ENCODE results near the gene TSNAXIP1.

Gene TSNAXIP1

GRCh38 chr16:67811899-67812298 lies 5.2 kb downstream of the TSNAXIP1 start:
- DNase-seq (ENCODE audit: low read depth), result no peak
- no peak for TF ChIP-seq CTCF (IDR thresholded peaks at IDR 0.05; ENCODE audit: low read depth, low read length, missing control alignments)
- H3K4me3 ChIP-seq (ENCODE audit: low read depth, low read length), result no peak overlapping the region

GRCh38 chr16:67814567-67814966 lies 7.9 kb downstream of the TSNAXIP1 start:
- no peak overlapping the region for H3K4me3 ChIP-seq (ENCODE audit: low read depth, low read length)
- DNase-seq (ENCODE audit: low read depth), result no peak
- TF ChIP-seq CTCF (IDR thresholded peaks at IDR 0.05; ENCODE audit: low read depth, low read length, missing control alignments), result no peak

GRCh38 chr16:67820608-67821259 lies 14.0 kb downstream of the TSNAXIP1 start:
- DNase-seq (ENCODE audit: low read depth), result no peak
- H3K4me3 ChIP-seq (ENCODE audit: low read depth, low read length), result no peak overlapping the region
- no peak for TF ChIP-seq CTCF (IDR thresholded peaks at IDR 0.05; ENCODE audit: low read depth, low read length, missing control alignments)

- TF ChIP-seq CTCF (IDR thresholded peaks at IDR 0.05; ENCODE audit: low read depth, low read length, missing control alignments), result no peak
- DNase-seq (ENCODE audit: low read depth), result no peak
- no peak overlapping the region for H3K4me3 ChIP-seq (ENCODE audit: low read depth, low read length)
Measured at GRCh38 chr16:67822511-67822910, 15.8 kb downstream of the TSNAXIP1 start.

GRCh38 chr16:67825119-67825518 lies 18.4 kb downstream of the TSNAXIP1 start:
- H3K4me3 ChIP-seq (ENCODE audit: low read depth, low read length), result no peak overlapping the region
- no peak for DNase-seq (ENCODE audit: low read depth)
- TF ChIP-seq CTCF (IDR thresholded peaks at IDR 0.05; ENCODE audit: low read depth, low read length, missing control alignments), result no peak

- no peak for TF ChIP-seq CTCF (IDR thresholded peaks at IDR 0.05; ENCODE audit: low read depth, low read length, missing control alignments)
- no peak overlapping the region for H3K4me3 ChIP-seq (ENCODE audit: low read depth, low read length)
- DNase-seq (ENCODE audit: low read depth), result no peak
Measured at GRCh38 chr16:67825906-67826305, 19.2 kb downstream of the TSNAXIP1 start.

- no peak for TF ChIP-seq CTCF (IDR thresholded peaks at IDR 0.05; ENCODE audit: low read depth, low read length, missing control alignments)
- no peak for DNase-seq (ENCODE audit: low read depth)
- H3K4me3 ChIP-seq (ENCODE audit: low read depth, low read length), result no peak overlapping the region
Measured at GRCh38 chr16:67828651-67829050, 22.0 kb downstream of the TSNAXIP1 start.

Measured in GM12864 (cell line).